PC-9 (cell line): ENCODE results near the gene PSG4.
"Not testable (repeated sequence)": the region's sequence is repeated elsewhere in the genome, so short reads cannot be mapped to it uniquely, and the experiment has no call there.

ENCODE experiments used
- CTCF ChIP-seq: fragments of 200-600 bp; sonication (generic); conservative IDR thresholded peaks from 2 replicates; pipeline ENCODE4 v1.6.1; 2017; ENCODE audit warnings: mixed run types, antibody characterized with exemption, mild to moderate bottlenecking, moderate library complexity
- EZH2 ChIP-seq: fragments of 200-600 bp; sonication (generic); IDR thresholded peaks from 2 replicates; pipeline ENCODE4 v1.8.0; 2017; ENCODE audit warnings: antibody characterized with exemption, low read depth

GRCh38 chr19:43226986-43227385 lies 21.5 kb upstream of the PSG4 start:
- not testable (repeated sequence) for TF ChIP-seq CTCF, EZH2
